Activated CD8-positive, alpha-beta memory T cell treated with anti-CD3 and anti-CD28 coated beads, Interleukin-2, amount 50 U/mL, for 24 hours (primary cell): ENCODE measurements around the gene PRELID3B.
"Not testable (repeated sequence)": the region's sequence is repeated elsewhere in the genome, so short reads cannot be mapped to it uniquely, and the experiment has no call there.

Experiments
- DNase-seq: peaks from one replicate; pipeline ENCODE4 v3.0.0-alpha.2; 2020; ENCODE audit errors: extremely low read depth

PRELID3B gene

DNA sequence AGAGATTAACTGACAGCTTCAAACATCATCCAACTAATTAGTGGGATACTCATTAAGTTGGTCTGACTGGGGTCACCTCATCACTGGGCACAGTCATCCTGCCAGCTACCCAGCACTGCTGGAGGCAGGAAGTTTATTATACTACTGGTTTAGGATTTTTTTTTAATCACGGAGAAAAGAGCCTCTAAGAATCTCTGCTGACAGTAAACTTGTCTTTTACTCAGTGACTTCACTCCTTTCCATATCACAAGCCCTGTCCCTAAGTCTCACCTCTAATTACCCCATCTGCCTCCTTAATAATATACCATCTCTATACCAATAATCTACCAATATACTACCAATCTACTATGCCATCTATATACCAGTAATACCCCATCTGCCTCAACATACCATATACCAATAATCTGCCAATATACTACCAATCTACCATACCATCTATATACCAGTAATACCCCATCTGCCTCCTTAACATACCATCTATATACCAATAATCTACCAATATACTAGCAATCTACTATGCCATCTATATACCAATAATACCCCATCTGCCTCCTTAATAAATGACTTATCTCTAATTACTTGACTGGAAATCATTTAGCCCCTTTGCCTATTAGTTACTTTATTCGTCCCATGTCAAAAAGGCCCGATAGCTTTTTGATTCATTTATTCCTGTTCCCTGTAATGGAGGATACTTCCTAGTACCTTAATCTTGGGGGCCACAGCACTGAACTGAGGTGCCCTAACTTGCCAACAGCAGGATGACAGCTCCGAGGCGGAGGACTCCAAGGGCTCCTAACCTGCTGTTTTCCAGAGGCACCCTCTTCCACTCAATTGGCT, 15.5 kb downstream of the PRELID3B start:
- DNase-seq, result no peak

DNA sequence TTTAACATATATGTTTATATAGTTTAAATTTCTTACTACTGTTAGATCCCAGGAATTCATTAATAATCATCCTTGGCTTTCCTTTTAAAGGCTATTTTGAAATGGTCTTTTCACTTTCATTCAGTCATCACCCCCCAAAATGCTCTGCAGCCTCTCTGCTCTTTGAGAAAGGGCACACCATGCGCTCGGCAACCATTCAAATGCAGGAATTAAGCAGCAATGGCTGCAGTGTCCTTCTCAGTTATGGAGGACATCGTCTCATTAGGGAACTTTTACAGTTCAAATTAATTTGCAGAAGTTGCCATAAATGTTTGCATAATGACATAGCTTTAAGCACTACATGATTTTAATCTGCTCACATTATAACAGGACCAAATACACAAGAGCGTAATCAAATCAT, 17.1 kb downstream of the PRELID3B start:
- no peak for DNase-seq

DNA sequence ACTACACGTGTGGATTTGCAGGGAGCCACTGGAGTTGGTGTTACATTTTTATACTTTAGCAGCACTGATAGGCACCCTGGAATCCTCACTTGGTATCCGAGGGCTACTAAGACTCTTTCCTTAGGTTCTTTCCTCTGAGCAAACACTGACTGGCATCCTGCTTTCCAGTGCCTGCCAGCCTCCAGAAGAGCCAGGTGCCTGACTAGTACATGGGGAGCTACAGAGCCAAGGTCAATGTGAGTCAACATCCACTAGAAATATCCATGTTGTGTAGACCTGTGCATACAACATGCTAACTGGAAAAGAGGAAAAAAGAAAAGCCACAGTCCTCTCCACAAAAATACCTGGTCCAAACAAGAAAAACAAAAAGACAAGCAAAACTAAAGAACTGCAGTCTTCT, 17.5 kb downstream of the PRELID3B start:
- DNase-seq, result no peak

DNA sequence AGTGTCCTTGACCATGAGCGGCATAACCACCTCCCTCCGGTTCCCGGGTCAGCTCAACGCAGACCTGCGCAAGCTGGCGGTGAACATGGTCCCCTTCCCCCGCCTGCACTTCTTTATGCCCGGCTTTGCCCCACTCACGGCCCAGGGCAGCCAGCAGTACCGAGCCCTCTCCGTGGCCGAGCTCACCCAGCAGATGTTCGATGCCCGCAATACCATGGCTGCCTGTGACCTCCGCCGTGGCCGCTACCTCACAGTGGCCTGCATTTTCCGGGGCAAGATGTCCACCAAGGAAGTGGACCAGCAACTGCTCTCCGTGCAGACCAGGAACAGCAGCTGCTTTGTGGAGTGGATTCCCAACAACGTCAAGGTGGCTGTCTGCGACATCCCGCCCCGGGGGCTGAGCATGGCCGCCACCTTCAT, 18.5 kb downstream of the PRELID3B start:
- DNase-seq, result no peak

DNA sequence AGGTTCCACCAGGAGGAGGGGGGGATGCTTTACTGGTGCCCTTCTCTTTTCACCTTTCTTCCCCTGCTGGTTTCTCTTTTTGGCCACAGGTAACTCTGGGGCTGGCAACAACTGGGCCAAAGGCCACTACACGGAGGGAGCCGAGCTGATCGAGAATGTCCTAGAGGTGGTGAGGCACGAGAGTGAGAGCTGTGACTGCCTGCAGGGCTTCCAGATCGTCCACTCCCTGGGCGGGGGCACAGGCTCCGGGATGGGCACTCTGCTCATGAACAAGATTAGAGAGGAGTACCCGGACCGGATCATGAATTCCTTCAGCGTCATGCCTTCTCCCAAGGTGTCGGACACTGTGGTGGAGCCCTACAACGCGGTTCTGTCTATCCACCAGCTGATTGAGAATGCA, 19.0 kb downstream of the PRELID3B start:
- DNase-seq, result no peak

DNA sequence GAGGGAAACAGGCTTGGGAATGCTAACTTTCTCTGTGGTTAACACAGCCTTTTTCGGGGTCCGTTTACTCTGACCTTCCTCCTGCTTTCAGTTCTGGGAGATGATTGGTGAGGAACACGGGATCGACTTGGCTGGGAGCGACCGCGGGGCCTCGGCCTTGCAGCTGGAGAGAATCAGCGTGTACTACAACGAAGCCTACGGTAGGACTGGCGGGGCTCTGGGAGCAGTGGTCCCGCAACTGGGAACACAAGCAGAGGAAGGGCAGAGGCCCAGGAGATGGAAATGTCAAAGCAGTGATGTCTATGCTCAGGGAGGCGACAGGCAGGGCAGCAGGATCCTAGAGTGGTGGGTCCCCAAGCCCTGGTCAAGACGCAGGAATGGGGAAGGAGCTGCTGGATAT, 19.8 kb downstream of the PRELID3B start:
- DNase-seq, result no peak

DNA sequence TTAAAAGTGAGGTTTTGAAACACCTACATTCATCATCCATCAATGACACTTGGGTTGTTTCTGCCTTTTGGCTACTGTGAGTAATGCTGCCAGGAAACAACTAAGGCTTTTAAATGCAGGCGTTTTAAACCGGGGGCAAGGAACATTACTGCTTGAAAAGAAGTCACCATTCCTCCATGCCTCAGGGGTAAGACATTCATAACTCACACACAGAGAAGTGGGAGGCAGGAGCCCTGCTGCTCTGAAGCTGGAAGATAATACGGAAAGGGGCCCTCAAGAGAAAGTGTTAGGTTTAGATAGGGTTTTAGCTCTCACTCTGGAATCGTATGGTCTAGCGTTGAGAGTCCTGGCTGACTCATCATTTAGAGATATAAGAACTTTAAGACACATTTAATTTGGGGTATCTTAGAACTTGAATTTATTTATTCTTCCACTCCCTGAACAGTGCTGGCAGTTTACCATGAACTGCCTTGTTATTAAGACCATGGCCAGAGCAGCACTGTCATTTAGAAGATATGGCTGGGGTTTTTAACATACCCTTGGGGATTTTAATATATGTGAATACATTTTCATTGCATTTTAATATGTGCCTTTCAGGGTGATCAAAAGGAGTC, 21.5 kb downstream of the PRELID3B start:
- DNase-seq, result no peak

DNA sequence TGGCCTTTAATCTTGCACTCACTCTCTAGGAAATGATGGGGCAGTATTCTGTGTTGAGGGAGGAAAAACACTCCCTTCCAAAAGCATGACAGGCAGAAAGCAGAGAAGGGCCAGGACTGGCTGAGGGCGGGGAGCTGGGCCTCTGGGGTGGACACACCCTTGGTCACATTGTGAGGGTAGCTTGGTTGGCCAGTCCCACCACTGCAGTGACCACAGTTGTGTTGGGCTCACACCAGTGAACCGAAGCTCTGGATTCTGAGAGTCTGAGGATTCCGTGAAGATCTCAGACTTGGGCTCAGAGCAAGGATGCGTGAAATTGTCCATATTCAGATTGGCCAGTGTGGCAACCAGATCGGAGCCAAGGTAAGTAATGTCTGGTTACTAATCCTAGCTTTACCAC, 23.4 kb downstream of the PRELID3B start, which contains the start of gene TUBB1:
TUBB1 (plus strand) TSS at position 213 of the 400 bp plus-strand sequence; CDS start at position 307, 94 bp downstream.
- no peak for DNase-seq

DNA sequence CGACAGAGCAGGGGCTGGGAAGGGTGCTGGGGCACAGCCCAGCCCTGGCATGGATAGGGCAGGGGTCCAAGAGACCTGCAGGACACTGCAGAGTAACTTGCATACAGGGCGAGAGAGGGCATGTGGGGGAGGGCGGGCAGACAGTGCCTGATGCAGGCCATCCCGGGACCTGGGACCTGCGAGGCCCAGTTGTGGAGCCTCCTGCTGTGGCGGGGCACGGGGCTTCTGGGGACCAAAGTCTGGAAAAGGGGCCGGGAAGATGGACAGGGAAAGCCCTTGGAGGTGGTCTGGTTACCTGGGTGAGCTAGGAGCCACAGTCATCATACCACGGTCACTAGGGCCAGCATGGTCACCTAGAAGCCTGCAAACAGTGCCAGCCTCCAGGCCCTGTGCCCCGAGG, 23.8 kb downstream of the PRELID3B start:
- DNase-seq, result no peak

DNA sequence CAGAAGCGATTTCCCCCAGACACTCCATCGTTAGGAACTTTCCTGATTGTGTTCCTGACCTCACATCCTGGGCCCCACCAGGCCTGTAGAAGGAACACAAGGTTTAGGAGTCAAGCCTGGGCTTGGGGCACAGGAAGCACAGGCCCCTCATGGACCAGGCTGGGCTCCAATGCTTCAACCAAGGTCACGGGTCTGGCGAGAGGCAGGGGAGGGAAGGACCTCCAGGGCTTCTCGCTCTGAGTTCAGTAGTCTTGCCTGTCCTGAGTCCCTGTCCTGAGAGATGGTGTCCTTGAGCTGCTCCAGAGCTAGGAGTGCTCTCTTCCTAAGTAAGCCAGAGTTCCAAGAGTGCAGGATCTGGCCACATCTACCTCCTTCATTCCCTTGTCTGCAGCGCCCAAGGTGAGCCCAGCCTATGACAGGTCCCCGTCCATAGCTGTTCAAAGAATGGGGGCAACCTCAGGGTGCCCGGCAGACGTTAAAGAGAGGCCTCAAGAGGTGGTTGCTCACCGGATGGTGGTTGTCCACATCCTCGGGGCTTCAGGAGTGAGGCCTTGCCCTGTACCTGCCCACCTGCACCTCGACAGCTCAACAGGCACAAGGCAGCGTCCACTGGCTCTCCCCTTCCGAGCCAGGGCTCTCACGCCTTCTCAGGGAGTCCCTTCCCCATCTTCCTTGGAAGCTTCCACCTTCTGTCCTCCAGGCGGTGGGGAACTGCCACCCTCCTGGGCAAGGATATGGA, 24.9 kb downstream of the PRELID3B start:
- DNase-seq, result no peak

DNA sequence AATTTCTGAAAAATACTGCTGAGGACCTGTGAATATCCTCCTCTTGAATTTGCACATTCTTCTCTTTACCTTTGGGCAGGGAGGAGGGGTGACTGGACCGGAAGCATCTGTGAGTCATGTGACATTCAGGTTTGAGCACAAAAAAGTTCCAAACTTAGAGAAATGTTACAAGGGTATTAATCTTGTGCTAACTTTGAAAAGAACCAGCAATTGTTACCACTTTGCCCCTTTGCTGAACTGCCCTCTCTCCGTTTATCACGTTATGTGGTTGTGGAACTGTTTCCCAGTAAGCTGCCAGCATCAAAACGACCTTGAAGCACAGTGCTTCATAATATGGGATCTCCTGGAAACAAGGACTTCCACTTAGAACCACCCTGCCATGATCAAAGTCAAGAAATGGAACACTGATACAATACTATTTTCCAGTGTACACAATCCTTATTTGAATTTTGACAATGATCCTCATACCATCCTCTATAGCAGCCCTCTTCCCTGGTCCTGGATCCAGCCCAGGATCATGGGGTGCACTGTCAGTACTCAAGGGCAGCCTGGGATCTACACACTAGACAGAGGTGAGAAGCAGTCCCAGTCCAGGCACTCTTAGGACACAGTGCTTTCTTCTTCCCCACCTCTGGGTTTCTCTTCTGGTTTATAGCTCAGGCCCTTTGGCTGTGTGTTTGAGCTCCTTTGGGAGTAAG, 25.6 kb downstream of the PRELID3B start:
- DNase-seq, result no peak

DNA sequence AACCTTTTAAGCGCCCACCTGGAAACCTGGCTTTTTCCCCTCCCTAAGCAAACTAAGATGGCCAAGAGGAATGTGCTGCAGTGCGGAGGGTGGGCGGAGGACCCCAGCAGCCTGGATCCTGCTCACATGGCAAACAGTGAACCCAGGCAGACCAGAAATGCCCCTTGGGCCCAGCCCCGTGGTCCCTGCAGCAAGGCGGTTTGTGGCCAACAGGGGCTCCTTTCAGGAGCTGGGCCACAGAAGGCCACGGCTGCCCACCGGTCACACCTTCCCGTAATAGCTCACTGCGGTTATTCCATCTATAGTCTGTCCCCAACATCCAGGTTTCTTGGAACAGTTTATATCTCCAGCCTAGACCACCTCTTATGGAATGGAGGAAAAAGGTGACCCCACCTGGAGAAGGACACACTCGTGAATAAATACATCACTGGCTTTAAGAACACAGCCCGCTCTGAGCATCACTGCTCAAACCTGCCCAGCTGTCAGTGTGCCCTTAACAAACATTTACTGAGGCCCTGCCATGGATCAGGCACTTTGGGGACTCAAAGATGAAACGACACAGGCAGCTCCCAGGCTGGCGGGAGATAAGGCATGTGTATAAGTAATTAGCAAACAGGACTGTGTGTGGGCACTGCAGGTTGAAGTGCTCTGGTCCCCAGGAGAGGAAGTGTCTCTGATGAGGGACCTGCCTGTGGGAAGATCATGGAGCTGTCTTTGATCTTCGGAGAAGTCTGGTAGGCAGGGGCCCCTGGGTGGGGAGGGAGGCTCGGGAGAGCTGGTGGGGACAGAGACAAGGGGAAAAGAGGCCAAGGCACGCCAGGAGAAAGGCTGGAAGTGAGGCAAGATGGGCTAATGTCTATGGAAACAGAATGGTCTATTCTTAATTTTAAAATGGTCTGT, 26.5 kb downstream of the PRELID3B start:
- DNase-seq, result no peak

DNA sequence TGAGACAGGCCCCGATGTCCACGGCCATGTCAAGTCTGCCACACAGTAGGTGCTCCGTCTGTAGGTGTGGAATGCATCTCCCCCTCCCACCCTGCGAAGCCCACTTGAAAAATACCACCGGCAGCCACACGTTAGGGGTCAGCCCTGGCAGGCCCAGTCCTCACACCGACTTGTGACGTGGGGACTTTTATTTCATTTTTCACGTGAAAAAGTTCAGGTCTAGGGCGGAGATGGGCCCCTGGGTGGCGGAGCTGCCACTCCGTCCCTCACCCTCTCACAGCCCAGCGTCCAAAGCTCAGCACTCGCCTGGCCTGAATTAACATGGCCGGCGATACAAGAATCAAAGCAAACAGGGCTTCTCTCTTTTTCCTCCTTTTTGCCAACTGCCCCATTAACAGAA, 27.2 kb downstream of the PRELID3B start:
- DNase-seq, result no peak

DNA sequence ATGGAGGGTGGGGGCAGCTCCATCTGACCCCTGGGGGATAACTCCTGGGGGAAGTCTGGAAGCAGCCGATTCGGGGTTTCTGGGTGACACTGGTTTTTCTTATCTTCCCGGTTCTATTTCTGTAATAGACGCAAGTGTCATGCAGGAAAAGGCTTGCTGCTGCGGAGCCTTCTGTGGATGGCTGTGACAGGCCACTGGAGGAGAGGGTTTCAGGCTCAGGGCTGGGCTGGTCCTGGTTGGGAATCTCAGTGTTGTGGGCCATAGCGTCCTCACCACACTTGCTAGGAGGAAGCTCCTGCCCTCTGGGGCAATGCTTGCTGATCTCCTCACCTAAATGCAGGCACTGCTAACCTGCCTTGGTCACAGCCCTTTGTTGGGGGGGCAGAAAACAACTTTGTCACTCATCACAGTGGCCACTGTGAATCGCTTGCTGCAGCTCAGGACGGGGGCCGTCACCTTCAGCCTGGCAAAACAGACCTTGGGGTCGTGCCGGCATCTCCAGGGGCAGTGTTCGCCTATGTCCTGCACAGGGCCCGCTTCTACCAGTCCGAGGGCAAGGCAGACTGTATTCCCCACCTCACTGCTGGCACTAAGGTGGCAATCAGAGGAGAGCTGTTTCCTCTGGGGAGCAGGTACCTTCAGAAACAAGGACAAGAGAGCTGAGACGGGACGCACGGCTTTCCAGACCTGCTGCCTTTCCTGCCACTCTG, 27.8 kb downstream of the PRELID3B start:
- no peak for DNase-seq

DNA sequence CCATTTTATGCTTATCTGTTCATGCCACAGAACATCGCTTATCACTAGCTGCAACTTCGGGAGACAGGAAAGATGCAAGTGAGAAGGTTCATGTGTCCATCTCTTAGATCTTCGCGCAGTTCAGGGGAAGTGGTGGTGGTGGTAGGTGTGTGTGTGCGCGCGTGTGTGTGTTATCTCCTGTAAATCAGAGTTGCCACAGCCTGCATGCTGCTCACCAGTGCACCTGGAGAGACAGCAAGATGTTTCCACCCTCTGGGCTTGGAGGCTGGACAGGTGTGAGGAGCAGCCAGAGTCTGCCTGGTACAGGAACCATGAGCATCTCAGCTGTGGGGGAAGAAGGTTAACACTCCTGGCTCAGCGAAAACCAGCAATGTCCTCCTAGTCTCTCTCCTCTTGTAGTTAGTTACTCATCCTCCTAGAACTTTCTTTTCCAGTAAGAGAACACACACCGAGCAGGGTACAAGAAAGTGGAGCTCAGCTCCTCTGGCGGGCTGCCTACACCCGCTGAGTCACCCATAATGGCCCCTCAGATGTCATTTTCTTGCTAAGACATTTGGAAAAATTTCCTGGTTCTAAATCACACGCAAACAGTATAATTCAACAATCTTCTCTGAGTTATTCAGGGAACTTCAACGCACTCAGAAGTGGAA, 28.5 kb downstream of the PRELID3B start:
- DNase-seq, result no peak

DNA sequence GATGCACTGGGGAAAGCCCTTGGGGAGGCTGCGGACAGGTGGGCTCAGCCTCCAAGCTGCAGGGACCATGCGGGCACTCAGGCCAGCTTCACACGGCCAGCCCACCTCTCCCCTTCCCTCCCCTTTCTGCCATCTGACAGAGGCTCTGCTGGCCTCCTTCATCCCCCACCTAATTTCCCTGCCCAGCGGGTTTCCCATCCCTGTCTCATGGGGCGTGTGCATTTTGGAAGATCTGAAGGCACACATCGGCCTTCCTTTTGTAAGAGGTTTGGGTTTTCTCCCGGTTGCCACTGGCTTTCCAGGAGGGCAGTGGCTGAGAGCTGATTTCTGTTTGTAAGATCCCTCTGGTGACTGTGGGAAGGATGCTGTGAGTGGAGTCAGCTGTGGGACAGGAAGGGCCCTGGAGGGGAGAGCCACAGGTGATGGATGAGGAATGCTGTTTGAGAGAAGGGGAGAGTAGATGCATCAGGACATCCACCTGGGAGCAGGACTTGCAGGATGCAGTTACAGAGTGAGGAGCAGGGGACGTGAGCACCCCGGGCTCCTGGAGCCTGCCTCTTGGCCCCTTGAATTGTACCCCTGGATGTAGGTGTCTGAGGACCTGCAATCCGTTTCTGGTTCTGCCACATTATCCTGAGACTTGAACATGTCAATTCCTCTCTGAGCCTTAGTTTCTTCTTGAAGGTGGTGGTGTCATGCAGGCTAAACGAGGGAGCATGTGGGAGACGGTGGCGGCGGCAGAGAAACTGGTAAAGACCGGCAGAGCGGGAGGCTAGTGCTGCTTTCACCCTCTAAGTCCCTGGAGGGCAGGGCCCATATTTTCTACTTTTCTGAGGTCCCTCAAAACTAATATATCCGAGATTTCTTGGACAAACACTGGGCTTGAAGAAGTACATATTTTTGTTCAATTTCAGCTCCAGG, 29.3 kb downstream of the PRELID3B start:
- DNase-seq, result no peak

DNA sequence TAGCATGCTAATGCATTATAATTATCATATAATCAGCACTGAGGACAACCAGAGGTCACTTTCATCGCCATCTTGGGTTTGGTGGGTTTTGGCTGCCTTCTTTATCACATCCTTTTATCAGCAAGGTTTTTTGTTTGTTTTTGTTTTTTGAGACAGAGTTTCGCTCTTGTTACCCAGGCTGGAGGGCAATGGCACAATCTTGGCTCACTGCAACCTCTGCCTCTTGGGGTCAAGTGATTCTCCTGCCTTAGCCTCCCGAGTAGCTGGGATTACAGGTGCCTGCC, 30.8 kb downstream of the PRELID3B start:
- DNase-seq, result not testable (repeated sequence)

DNA sequence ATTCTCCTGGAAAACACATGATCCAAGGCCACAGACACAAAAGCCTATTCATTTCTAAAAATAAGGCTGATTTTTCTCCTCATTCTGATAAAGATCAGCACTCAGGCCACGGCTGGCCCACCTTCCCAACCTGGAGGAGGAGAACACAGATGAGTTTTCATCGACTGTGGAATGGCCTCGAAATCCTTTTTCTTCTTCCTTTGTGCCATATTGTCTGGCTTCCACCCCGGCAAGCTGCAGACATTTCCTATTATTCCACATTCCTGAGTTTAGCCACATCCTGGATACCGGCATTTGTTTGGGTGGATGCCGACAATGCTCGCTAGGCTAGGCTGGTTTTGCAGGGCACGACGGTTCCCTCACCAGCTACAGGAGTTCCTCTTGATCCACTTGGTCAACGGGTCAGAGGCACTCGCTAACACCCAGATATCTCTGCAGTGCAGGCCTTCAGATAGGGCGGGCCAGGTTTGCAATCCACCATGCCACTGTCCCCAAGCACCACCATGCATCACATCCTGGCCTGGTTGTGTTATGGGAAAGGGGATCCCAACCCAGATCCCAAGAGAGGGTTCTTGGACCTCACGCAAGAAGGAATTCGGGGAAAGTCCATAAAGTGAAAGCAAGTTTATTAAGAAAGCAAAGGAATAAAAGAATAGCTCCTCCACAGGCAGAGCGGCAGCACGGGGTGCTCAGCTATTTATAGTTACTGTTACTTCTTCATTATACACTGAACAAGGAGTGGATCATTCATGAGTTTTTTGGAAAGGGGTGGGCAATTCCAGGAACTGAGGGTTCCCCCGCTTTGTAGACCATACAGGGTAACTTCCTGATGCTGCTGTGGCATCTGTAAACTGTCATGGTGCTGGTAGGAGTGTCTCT, 31.4 kb downstream of the PRELID3B start:
- no peak for DNase-seq
